NOMO-1 (cell line): ENCODE measurements around the gene FARP1.

Experiments
- DNase-seq, 2 experiments: peaks; one replicate each; lab custom pipeline; 2025; ENCODE audit not compliant: unreplicated experiment in 2 of 2; lab: John Stamatoyannopoulos, UW

Gene FARP1

GRCh38 chr13:98438246-98439125, 295.6 kb downstream of the FARP1 start:
- no peak for DNase-seq

- no peak for DNase-seq
Observed at GRCh38 chr13:98439126-98439828, 296.4 kb downstream of the FARP1 start.

GRCh38 chr13:98439896-98440295, 297.0 kb downstream of the FARP1 start:
- no peak for DNase-seq

- no peak for DNase-seq
Observed at GRCh38 chr13:98440390-98441055, 297.6 kb downstream of the FARP1 start.

- DNase-seq: no peak
Observed at GRCh38 chr13:98441056-98441676, 298.3 kb downstream of the FARP1 start.

- no peak for DNase-seq
Observed at GRCh38 chr13:98442391-98443230, 299.7 kb downstream of the FARP1 start.

GRCh38 chr13:98443329-98443728, 300.4 kb downstream of the FARP1 start:
- no peak for DNase-seq

GRCh38 chr13:98443800-98444325, 301.0 kb downstream of the FARP1 start:
- DNase-seq: no peak

- DNase-seq: no peak
Observed at GRCh38 chr13:98444381-98444780, 301.5 kb downstream of the FARP1 start.

GRCh38 chr13:98445340-98446233, 302.7 kb downstream of the FARP1 start:
- peak; percentile 46 to 55 for DNase-seq

GRCh38 chr13:98446234-98446621, 303.3 kb downstream of the FARP1 start:
- no peak for DNase-seq

- DNase-seq: no peak
Observed at GRCh38 chr13:98447130-98447529, 304.2 kb downstream of the FARP1 start.

GRCh38 chr13:98447881-98448641, 305.2 kb downstream of the FARP1 start:
- no peak for DNase-seq

GRCh38 chr13:98448642-98448928, 305.7 kb downstream of the FARP1 start:
- DNase-seq: no peak

- no peak for DNase-seq
Observed at GRCh38 chr13:98449273-98449672, 306.4 kb downstream of the FARP1 start.

GRCh38 chr13:98450026-98450425, 307.1 kb downstream of the FARP1 start:
- no peak for DNase-seq

- DNase-seq: no peak
Observed at GRCh38 chr13:98450539-98451111, 307.7 kb downstream of the FARP1 start.
